Activated CD8-positive, alpha-beta T cell treated with anti-CD3 and anti-CD28 coated beads, Interleukin-2, amount 10 ng/mL, durations not matched to agents 7 days and 5 days (primary cell): ENCODE data around the gene C15orf39. TPM values are rescaled to one million over a fixed set of nuclear protein-coding genes. Genes with fewer than 3 reads are reported as not detected.

Source experiments
- ATAC-seq: fragments of 150-1000 bp; cut with Tn5 transposase; one replicate; pipeline ENCODE4 v1.10.0; 2021; ENCODE audit warnings: moderate library complexity
- CTCF ChIA-PET: fragments of 350-600 bp; sonication (Branson Sonifier 250); formaldehyde crosslinking; loops from one replicate; lab custom pipeline; 2021; ENCODE audit warnings: antibody characterized with exemption; lab: Charles Lee
- POLR2A ChIA-PET: fragments of 350-600 bp; sonication (Branson Sonifier 250); formaldehyde crosslinking; loops from one replicate; lab custom pipeline; 2021; ENCODE audit warnings: antibody characterized with exemption; lab: Charles Lee
- DNase-seq: peaks from one replicate; pipeline ENCODE4 v3.0.0-alpha.2; 2020
- H3K27ac Mint-ChIP-seq: one replicate; pipeline ENCODE4 v1.8.0; 2021; ENCODE audit warnings: mild to moderate bottlenecking, mixed read lengths
- H3K27me3 Mint-ChIP-seq: one replicate; pipeline ENCODE4 v1.8.0; 2021; ENCODE audit warnings: low read depth, mixed read lengths
- H3K36me3 Mint-ChIP-seq: one replicate; pipeline ENCODE4 v1.8.0; 2021; ENCODE audit warnings: low read depth, mixed read lengths
- H3K4me1 Mint-ChIP-seq: one replicate; pipeline ENCODE4 v1.8.0; 2021; ENCODE audit warnings: low read depth, mixed read lengths
- H3K4me3 Mint-ChIP-seq: one replicate; pipeline ENCODE4 v1.8.0; 2021; ENCODE audit warnings: mild to moderate bottlenecking, mixed read lengths
- H3K9me3 Mint-ChIP-seq: one replicate; pipeline ENCODE4 v1.8.0; 2022; ENCODE audit warnings: mixed read lengths; ENCODE audit not compliant: insufficient read depth
- total RNA-seq, 2 experiments: library from RNA; stranded (reverse); gene quantifications; one replicate each; pipeline ENCODE4 v1.2.3, GENCODE V29; 2021

The C15orf39 gene
- total RNA-seq, 2 experiments from 2014 or later = 57.2 to 59.4 TPM

GRCh38 chr15:75206803-75207617 is 5.3 kb downstream of the C15orf39 start:
- peaks cover 54% of the 10 kb centered on the region for H3K36me3 Mint-ChIP-seq
- ATAC-seq (no peak), DNase-seq (no peak)
- H3K27me3 Mint-ChIP-seq = no peaks in the 10 kb centered on the region
- H3K9me3 Mint-ChIP-seq = no peaks in the 10 kb centered on the region
- no peak overlapping the region for H3K27ac Mint-ChIP-seq
- POLR2A ChIA-PET = interaction anchor here (1.0 to 1.4 kb wide), 2 partner anchors 164 to 184 kb away, joined by 3 to 6 read pairs; partner anchors contain the start of gene PPCDC
- peaks cover 54% of the 10 kb centered on the region for H3K4me1 Mint-ChIP-seq
- CTCF ChIA-PET = interaction anchor here (2.6 kb wide), 1 partner anchor 178 kb away, joined by 10 read pairs; no protein-coding TSS in a partner anchor
- no peak overlapping the region for H3K4me3 Mint-ChIP-seq

DNA sequence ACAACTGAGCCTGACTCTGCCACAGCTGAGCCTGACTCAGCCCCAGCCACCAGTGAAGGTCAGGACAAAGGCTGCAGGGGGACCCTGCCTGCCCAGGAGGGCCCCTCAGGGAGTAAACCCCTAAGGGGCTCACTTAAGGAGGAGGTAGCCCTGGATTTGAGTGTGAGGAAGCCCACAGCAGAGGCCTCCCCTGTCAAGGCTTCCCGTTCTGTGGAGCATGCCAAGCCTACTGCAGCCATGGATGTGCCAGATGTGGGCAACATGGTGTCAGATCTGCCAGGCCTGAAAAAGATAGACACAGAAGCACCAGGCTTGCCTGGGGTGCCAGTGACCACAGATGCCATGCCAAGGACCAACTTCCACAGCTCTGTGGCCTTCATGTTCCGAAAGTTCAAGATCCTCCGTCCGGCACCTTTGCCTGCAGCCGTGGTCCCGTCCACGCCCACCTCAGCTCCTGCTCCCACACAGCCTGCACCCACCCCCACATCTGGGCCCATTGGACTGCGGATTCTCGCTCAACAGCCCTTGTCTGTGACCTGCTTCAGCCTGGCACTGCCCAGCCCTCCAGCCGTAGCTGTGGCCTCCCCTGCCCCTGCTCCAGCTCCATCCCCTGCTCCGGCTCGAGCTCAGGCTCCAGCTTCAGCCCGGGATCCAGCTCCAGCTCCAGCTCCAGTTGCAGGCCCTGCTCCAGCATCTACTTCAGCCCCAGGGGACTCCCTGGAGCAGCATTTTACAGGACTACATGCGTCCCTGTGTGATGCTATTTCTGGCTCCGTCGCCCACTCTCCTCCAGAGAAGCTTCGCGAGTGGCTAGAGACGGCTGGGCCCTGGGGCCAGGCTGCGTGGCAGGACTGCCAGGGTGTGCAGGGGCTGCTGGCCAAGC is 6.2 kb downstream of the C15orf39 start:
- H3K27ac Mint-ChIP-seq = no peak overlapping the region
- peaks cover 54% of the 10 kb centered on the region for H3K4me1 Mint-ChIP-seq
- ChIA-PET POLR2A (interaction anchor here (1.6 to 2.1 kb wide), 2 partner anchors 165 to 184 kb away, joined by 4 to 6 read pairs; partner anchors contain the start of gene PPCDC), CTCF (interaction anchor here (2.0 to 2.6 kb wide), 3 partner anchors 172 to 178 kb away, joined by 6 to 10 read pairs (median 7); no protein-coding TSS in a partner anchor)
- ATAC-seq = no peak
- DNase-seq = no peak
- H3K9me3 Mint-ChIP-seq = no peaks in the 10 kb centered on the region
- no peak overlapping the region for H3K4me3 Mint-ChIP-seq
- H3K36me3 Mint-ChIP-seq = peaks cover 57% of the 10 kb centered on the region
- H3K27me3 Mint-ChIP-seq = no peaks in the 10 kb centered on the region

- ATAC-seq (no peak), DNase-seq (no peak)
- POLR2A ChIA-PET = interaction anchor here (0.5 to 2.1 kb wide), 5 partner anchors 40 to 733 kb away, joined by 3 to 6 read pairs (median 4); partner anchors contain the start of gene PPCDC
- Mint-ChIP-seq H3K4me1 (peaks cover 54% of the 10 kb centered on the region), H3K36me3 (peaks cover 55% of the 10 kb centered on the region), H3K27me3 (no peaks in the 10 kb centered on the region), H3K9me3 (no peaks in the 10 kb centered on the region), H3K4me3 (no peak overlapping the region), H3K27ac (peak overlapping the region; percentile 65)
- CTCF ChIA-PET = interaction anchor here (2.0 to 2.6 kb wide), 3 partner anchors 172 to 179 kb away, joined by 6 to 10 read pairs (median 7); no protein-coding TSS in a partner anchor
Observed at GRCh38 chr15:75208501-75209288, 7.0 kb downstream of the C15orf39 start.

- no peak for ATAC-seq
- no peak for DNase-seq
- H3K27me3 Mint-ChIP-seq = no peaks in the 10 kb centered on the region
- H3K27ac Mint-ChIP-seq = peak overlapping the region; percentile 65
- H3K36me3 Mint-ChIP-seq = peaks cover 51% of the 10 kb centered on the region
- ChIA-PET CTCF (interaction anchor here (2.0 to 2.6 kb wide), 3 partner anchors 173 to 180 kb away, joined by 6 to 10 read pairs (median 7); no protein-coding TSS in a partner anchor), POLR2A (interaction anchor here (1.5 to 2.1 kb wide), 3 partner anchors 166 to 186 kb away, joined by 4 to 6 read pairs (median 6); partner anchors contain the start of gene PPCDC)
- H3K4me1 Mint-ChIP-seq = peaks cover 48% of the 10 kb centered on the region
- no peak overlapping the region for H3K4me3 Mint-ChIP-seq
- no peaks in the 10 kb centered on the region for H3K9me3 Mint-ChIP-seq
Observed at GRCh38 chr15:75209289-75209676, 7.6 kb downstream of the C15orf39 start.

DNA sequence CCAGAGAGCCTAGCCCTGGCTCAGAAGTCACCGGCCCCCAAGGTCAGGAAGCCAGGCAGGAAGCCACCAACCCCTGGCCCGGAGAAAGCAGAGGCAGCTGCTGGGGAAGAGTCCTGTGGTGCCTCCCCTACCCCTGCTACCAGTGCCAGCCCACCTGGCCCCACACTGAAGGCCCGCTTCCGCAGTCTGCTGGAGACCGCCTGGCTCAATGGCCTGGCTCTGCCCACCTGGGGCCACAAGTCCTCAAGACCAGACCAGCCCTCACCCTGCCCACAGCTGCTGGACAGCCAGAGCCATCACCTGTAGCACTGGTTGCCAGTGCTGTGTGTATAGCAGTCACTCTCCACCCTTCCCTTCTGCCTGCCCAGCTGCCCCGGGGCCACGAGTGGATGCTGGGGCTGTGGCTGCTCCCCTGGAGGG is 9.1 kb downstream of the C15orf39 start:
- H3K4me3 Mint-ChIP-seq = no peak overlapping the region

DNA sequence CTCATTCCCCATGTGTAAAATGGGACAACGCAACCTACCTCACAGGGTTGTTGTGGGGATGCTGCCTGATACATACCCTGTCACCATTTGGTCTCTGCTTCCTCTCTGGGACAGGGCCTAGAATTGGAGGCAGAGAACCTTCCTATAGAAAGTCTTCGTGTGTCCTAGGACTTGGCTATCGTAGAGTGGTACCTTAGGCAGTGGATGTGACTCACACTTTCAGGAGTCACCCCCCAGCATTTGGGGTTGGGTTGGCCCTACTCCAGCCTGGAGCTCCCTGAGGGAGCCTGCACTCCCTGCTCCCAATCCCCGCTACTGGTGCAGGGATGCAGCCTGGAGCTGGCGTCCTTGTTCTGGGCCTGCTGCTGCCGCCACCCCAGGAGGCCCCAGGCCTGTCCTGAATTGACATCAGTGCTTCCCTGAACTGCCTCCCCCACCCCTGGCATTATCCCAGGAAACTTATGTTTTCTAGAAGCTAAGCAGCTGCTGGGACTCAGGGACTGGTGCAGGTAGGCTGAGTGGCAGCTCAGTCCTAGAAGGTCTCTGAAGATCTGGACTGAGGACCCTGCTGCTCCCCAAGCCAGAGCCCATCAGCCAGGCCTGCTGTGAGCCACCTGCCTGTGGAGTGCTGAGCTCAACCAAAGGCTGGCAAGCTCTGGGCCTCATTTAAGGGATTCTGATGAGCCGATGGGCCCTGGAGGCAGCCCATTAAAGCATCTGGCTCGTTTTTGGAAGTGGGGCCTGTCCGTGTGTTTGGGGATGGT is 9.9 kb downstream of the C15orf39 start:
- H3K9me3 Mint-ChIP-seq = no peaks in the 10 kb centered on the region
- ChIA-PET CTCF (no interaction called here), POLR2A (no interaction called here)
- no peaks in the 10 kb centered on the region for H3K27me3 Mint-ChIP-seq
- ATAC-seq (no peak), DNase-seq (no peak)
- H3K4me3 Mint-ChIP-seq = no peak overlapping the region
- peaks cover 39% of the 10 kb centered on the region for H3K36me3 Mint-ChIP-seq
- no peak overlapping the region for H3K27ac Mint-ChIP-seq
- peaks cover 39% of the 10 kb centered on the region for H3K4me1 Mint-ChIP-seq

More for the DNA sequence above, 9.1 kb downstream of the C15orf39 start:
- Mint-ChIP-seq H3K4me1 (peaks cover 38% of the 10 kb centered on the region), H3K36me3 (peaks cover 43% of the 10 kb centered on the region), H3K27ac (no peak overlapping the region), H3K27me3 (no peaks in the 10 kb centered on the region), H3K9me3 (no peaks in the 10 kb centered on the region)
- no peak for DNase-seq
- ChIA-PET POLR2A (no interaction called here), CTCF (interaction anchor here (0.8 kb wide), 1 partner anchor 168 kb away, joined by 3 read pairs; no protein-coding TSS in a partner anchor)
- ATAC-seq = no peak

GRCh38 chr15:75212200-75212858 is 10.6 kb downstream of the C15orf39 start:
- DNase-seq (no peak), ATAC-seq (no peak)
- Mint-ChIP-seq H3K4me1 (peaks cover 39% of the 10 kb centered on the region), H3K4me3 (no peak overlapping the region), H3K9me3 (no peaks in the 10 kb centered on the region), H3K27ac (peak overlapping the region; percentile 9), H3K27me3 (no peaks in the 10 kb centered on the region), H3K36me3 (peaks cover 35% of the 10 kb centered on the region)
- CTCF ChIA-PET = no interaction called here
- POLR2A ChIA-PET = no interaction called here

GRCh38 chr15:75213212-75213767 is 11.6 kb downstream of the C15orf39 start:
- peaks cover 29% of the 10 kb centered on the region for H3K36me3 Mint-ChIP-seq
- CTCF ChIA-PET = no interaction called here

GRCh38 chr15:75213768-75214221 is 12.1 kb downstream of the C15orf39 start:
- ChIA-PET POLR2A (no interaction called here), CTCF (interaction anchor here (1.2 to 1.3 kb wide), 2 partner anchors 12 to 185 kb away, joined by 3 to 6 read pairs; partner anchors contain the start of gene C15orf39)
- Mint-ChIP-seq H3K9me3 (no peaks in the 10 kb centered on the region), H3K27ac (no peak overlapping the region), H3K4me3 (no peak overlapping the region), H3K4me1 (peaks cover 31% of the 10 kb centered on the region), H3K36me3 (peaks cover 25% of the 10 kb centered on the region), H3K27me3 (no peaks in the 10 kb centered on the region)
- DNase-seq = no peak
- no peak for ATAC-seq

More at GRCh38 chr15:75213212-75213767, 11.6 kb downstream of the C15orf39 start:
- H3K9me3 Mint-ChIP-seq = no peaks in the 10 kb centered on the region
- no peaks in the 10 kb centered on the region for H3K27me3 Mint-ChIP-seq
- ATAC-seq = no peak
- H3K27ac Mint-ChIP-seq = no peak overlapping the region
- no peak for DNase-seq
- H3K4me3 Mint-ChIP-seq = no peak overlapping the region
- POLR2A ChIA-PET = no interaction called here
- H3K4me1 Mint-ChIP-seq = peaks cover 36% of the 10 kb centered on the region
